Uterus (tissue), 4 donors: ENCODE measurements around the gene RNASE12. TPM values are rescaled to one million over a fixed set of nuclear protein-coding genes. Genes with fewer than 3 reads are reported as not detected.
A peak's percentile ranks its signal among the peaks of the same experiment; 100 is the strongest.

Source experiments
- DNase-seq, 2 donors: peaks; one replicate each; pipeline ENCODE4 v3.0.0-alpha.2; 2019 to 2020
- H3K27ac ChIP-seq, 2 donors: fragments of 200-600 bp; sonication (generic); 1 replicate in 1 of 2; 2 replicates in 1 of 2; pipeline ENCODE4 v1.5.1; 2016 to 2018
- H3K27me3 ChIP-seq, 2 donors: fragments of 200-600 bp; sonication (generic); one replicate each; pipeline ENCODE4 v1.5.1; 2018 to 2019; ENCODE audit warnings: control low read depth in 1 of 2
- H3K36me3 ChIP-seq, 2 donors: fragments of 200-600 bp; sonication (generic); one replicate each; pipeline ENCODE4 v1.5.1; 2019; ENCODE audit warnings: control low read depth in 1 of 2
- H3K4me1 ChIP-seq, 2 donors: fragments of 200-600 bp; sonication (generic); one replicate each; pipeline ENCODE4 v1.5.1; 2018 to 2019; ENCODE audit warnings: control low read depth in 1 of 2
- H3K4me3 ChIP-seq, 2 donors: fragments of 200-600 bp; sonication (generic); 1 replicate in 1 of 2; 2 replicates in 1 of 2; pipeline ENCODE4 v1.5.1; 2018 to 2019; ENCODE audit warnings: mild to moderate bottlenecking in 1 of 2
- H3K9me3 ChIP-seq, 2 donors: fragments of 200-600 bp; sonication (generic); one replicate each; pipeline ENCODE4 v1.5.1; 2019; ENCODE audit warnings: control low read depth in 1 of 2
- POLR2A ChIP-seq, 2 donors: fragments of 450-650 bp; IDR thresholded peaks; one replicate each; pipeline ENCODE4 v1.6.1; 2016; ENCODE audit warnings: antibody characterized with exemption in 2 of 2, mild to moderate bottlenecking in 1 of 2, moderate library complexity in 1 of 2
- intact Hi-C: fragments of 100-400 bp; cut with DNase I; formaldehyde crosslinking; loops from one replicate; pipeline ENCODE4 v1.15.1; 2023; ENCODE audit warnings: low total_unique reads
- total RNA-seq, 4 donors: library from RNA; depleted of rRNA in 3 of 4; stranded (reverse); fragments of >200 nt in 3 of 4; gene quantifications; one replicate each; pipeline versions ENCODE4 v1.1.0 to v1.2.4, GENCODE V29; 2014 to 2023
- TF ChIP-seq, protein P1 (sequence below), 4 experiments: fragments of 200-600 bp in 2 of 4; fragments of 450-650 bp in 2 of 4; sonication (generic) in 2 of 4; IDR thresholded peaks; one replicate each; pipeline ENCODE4 v1.5.1; 2016 to 2019; ENCODE audit warnings: antibody characterized with exemption in 4 of 4, mild to moderate bottlenecking in 2 of 4, moderate library complexity in 1 of 4
- donor health status: DM: yes; HTN: yes; CAD: no.

Gene RNASE12
- total RNA-seq, 4 donors from 2014 or later, result not detected

DNA sequence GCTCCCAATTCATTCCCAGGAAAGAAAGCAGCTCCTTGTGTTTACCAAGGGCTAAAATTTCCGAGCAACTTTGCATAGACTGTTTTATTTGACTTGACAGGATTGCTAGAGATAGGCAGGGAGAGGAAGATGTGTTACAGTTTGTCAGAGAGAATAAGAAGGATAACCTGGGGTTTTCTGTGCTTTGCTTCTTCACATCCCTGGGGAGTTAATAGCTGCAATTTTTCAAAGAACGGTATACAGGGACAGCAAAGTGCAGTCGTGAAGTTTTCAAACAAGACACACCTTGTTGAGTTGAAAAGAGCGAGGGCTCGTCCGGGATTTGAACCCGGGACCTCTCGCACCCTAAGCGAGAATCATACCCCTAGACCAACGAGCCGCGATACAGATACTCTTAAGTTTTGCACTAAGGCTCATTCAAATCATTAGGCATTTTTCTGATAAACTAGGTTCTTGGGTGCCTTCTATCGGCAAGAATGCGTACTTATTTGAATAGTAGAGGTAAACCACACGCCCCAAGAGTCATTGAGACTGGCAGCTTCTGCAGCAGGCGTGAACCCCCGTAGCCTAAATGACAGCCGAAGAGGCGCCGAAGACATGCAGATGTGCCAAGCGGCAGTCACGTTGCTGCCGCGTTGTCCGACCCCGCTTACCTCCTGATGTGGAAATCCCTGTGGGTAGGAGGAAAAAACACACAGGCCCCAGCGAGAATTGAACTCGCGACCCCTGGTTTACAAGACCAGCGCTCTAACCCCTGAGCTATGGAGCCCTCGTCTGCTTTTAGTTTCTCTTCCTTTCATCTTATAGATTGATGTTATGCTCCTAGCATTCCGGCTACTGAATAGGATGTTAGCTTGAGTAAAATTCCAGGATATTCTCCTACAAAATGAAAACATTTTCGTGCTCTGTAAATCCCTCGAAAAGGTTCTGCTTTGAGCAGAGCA lies 22.2 kb upstream of the RNASE12 start:
- TF ChIP-seq POLR2A (IDR thresholded peaks at IDR 0.05), result peak; percentile 28 to 29
- TF ChIP-seq, protein P1, sequence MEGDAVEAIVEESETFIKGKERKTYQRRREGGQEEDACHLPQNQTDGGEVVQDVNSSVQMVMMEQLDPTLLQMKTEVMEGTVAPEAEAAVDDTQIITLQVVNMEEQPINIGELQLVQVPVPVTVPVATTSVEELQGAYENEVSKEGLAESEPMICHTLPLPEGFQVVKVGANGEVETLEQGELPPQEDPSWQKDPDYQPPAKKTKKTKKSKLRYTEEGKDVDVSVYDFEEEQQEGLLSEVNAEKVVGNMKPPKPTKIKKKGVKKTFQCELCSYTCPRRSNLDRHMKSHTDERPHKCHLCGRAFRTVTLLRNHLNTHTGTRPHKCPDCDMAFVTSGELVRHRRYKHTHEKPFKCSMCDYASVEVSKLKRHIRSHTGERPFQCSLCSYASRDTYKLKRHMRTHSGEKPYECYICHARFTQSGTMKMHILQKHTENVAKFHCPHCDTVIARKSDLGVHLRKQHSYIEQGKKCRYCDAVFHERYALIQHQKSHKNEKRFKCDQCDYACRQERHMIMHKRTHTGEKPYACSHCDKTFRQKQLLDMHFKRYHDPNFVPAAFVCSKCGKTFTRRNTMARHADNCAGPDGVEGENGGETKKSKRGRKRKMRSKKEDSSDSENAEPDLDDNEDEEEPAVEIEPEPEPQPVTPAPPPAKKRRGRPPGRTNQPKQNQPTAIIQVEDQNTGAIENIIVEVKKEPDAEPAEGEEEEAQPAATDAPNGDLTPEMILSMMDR (IDR thresholded peaks at IDR 0.05), result peak; percentile 76 to 95 (median 80)
- Histone ChIP-seq H3K4me1 (peaks cover 0 to 5% of the 10 kb centered on the region in 2 donors), H3K27me3 (no peaks in the 10 kb centered on the region), H3K4me3 (peak overlapping the region; percentile 52 to 59), H3K9me3 (no peaks in the 10 kb centered on the region), H3K27ac (peak overlapping the region; percentile 83 to 91), H3K36me3 (no peaks in the 10 kb centered on the region)
- intact Hi-C loops, result loop anchor here (2.0 kb wide), 1 partner anchor 69 kb away; no protein-coding TSS in a partner anchor
- DNase-seq, result peak; percentile 86 to 88

DNA sequence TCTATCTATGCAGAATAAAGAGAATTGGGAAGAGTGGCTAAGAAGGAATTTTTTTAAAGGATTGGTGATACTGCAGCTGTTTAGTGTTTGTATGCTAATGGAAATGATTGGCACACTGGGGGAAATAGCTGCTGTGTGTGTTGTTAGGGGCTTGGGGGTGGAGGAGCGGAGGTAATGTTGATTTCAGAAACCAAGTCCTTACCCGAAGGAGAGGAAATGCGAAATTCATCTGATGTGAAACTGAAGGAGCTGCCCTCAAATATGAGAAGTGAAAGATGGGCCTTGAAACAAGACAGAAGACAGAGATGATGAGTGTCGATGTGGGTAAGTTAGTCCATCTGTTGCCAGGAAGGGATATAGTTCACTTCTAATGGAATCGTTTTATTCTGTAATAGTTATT lies 21.2 kb upstream of the RNASE12 start:
- no peak for DNase-seq
- TF ChIP-seq, protein P1 (IDR thresholded peaks at IDR 0.05), result no peak
- no peak for TF ChIP-seq POLR2A (IDR thresholded peaks at IDR 0.05)
- Histone ChIP-seq H3K9me3 (no peaks in the 10 kb centered on the region), H3K27ac (peak overlapping the region in 1 of 2 donors; percentile 91), H3K36me3 (no peaks in the 10 kb centered on the region), H3K4me1 (peaks cover 0 to 5% of the 10 kb centered on the region in 2 donors), H3K4me3 (no peak overlapping the region), H3K27me3 (no peaks in the 10 kb centered on the region)
- intact Hi-C loops, result no loop called here

DNA sequence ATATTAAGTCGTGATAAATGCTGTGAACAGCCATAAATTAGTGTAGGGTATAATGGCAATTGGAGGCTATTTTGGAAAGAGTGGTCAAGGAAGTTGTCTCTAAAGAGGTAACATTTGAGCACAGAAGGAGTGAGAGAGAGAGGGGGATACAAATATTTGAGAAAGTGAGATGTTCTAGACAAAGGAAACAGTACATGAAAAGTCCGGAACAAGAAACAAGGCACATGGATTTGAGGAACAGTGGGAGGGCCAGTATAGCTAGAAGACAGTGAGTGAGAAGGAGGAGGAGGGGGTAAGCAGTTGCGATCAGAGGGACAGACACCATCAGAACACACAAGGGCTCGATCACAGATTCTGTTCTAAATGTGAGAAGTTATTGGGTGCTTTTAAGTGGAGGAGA lies 20.1 kb upstream of the RNASE12 start:
- Histone ChIP-seq H3K27me3 (no peaks in the 10 kb centered on the region), H3K27ac (no peak overlapping the region), H3K4me1 (peaks cover 0 to 5% of the 10 kb centered on the region in 2 donors), H3K4me3 (no peak overlapping the region), H3K36me3 (no peaks in the 10 kb centered on the region), H3K9me3 (no peaks in the 10 kb centered on the region)
- DNase-seq, result no peak
- TF ChIP-seq, protein P1 (IDR thresholded peaks at IDR 0.05), result no peak
- no peak for TF ChIP-seq POLR2A (IDR thresholded peaks at IDR 0.05)
- intact Hi-C loops, result no loop called here

DNA sequence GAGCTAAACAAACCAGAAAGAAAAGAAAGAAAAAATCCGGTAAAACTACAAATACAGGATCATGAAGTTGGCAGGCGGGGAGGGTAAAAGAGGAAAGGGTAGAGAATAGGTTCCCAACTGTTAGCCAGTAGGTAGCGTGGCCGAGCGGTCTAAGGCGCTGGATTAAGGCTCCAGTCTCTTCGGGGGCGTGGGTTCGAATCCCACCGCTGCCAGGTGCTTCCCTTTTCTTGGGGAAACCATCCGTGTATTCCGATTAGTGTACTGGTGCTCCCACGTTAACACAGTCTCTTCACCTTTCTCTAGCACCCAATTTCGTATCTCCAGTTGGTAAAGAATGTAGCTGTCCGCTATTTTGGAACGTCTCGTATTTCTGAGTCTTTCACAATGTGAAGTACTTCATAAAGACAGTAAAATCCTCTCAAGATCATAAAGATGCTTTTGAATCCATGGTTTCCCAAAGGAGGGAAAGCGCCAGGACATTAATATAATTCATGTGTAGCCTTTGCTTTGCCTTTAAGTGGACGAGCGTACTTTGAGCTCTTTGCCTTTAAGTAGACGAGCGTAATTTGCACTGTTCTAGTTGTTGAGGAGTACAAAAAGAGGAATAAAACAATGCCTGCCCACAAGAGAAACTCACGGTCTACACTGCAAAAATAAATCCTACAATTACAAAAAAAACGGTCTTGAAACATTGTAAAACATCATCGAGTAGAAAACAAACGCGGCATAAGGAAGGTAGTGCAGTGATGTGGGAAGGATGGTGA lies 19.0 kb upstream of the RNASE12 start:
- H3K4me1 ChIP-seq, result peaks cover 0 to 5% of the 10 kb centered on the region in 2 donors
- TF ChIP-seq, protein P1 (IDR thresholded peaks at IDR 0.05), result peak in 1 of 4 experiments; percentile 5
- TF ChIP-seq POLR2A (IDR thresholded peaks at IDR 0.05), result no peak
- peak overlapping the region; percentile 86 to 95 for H3K4me3 ChIP-seq
- DNase-seq, result peak; percentile 86 to 89
- no peaks in the 10 kb centered on the region for H3K27me3 ChIP-seq
- intact Hi-C loops, result no loop called here
- H3K27ac ChIP-seq, result peak overlapping the region; percentile 85 to 97
- H3K9me3 ChIP-seq, result no peaks in the 10 kb centered on the region
- no peaks in the 10 kb centered on the region for H3K36me3 ChIP-seq
